Endothelial cell of umbilical vein (primary cell): Measurements from ENCODE around the gene RRM2.

Source experiments
- CTCF ChIP-seq, 2 donors: IDR thresholded peaks; 1 replicate in 1 of 2; 2 replicates in 1 of 2; pipeline ENCODE4 v1.5.1; 2011; ENCODE audit warnings: low read length in 2 of 2, mild to moderate bottlenecking in 2 of 2, moderate library complexity in 2 of 2, control low read depth in 1 of 2, inconsistent platforms in 1 of 2, low read depth in 1 of 2; ENCODE audit not compliant: insufficient read depth in 1 of 2; ENCODE audit errors: extremely low read depth in 1 of 2
- MAX ChIP-seq: IDR thresholded peaks from 2 replicates; pipeline ENCODE4 v1.6.1; 2011; ENCODE audit not compliant: insufficient read depth, insufficient read length
- MYC ChIP-seq: IDR thresholded peaks from one replicate; pipeline ENCODE4 v1.6.1; 2011; ENCODE audit warnings: mild to moderate bottlenecking, low read depth, low read length
- POLR2A ChIP-seq: IDR thresholded peaks from 2 replicates; pipeline ENCODE4 v1.6.1; 2012; ENCODE audit warnings: low read depth, mild to moderate bottlenecking, control low read depth, low read length

GRCh38 chr2:10165282-10165681 lies 42.7 kb downstream of the RRM2 start:
- no peak for TF ChIP-seq CTCF (IDR thresholded peaks at IDR 0.05; ENCODE audit: extremely low read depth in 1 of 2, insufficient read depth in 1 of 2, low read depth in 1 of 2, low read length in 2 of 2)
- TF ChIP-seq MAX, result no peak
- no peak for TF ChIP-seq MYC
- no peak for TF ChIP-seq POLR2A
